ENCODE results near the gene PTPA.
"Not testable (repeated sequence)": the region's sequence is repeated elsewhere in the genome, so short reads cannot be mapped to it uniquely, and the experiment has no call there.

The PTPA gene

GRCh38 chr9:129174724-129175514 is 63.7 kb downstream of the PTPA start:
- in situ Hi-C loops (cut with MboI; ENCODE audit: low sequenced_read_pairs): no loop called here

- in situ Hi-C loops (cut with MboI; ENCODE audit: low sequenced_read_pairs): no loop called here
Observed at GRCh38 chr9:129175515-129175824, 64.3 kb downstream of the PTPA start.

GRCh38 chr9:129175825-129176633 is 64.8 kb downstream of the PTPA start:
- in situ Hi-C loops (cut with MboI; ENCODE audit: low sequenced_read_pairs): no loop called here

- in situ Hi-C loops (cut with MboI; ENCODE audit: low sequenced_read_pairs): no loop called here
Observed at GRCh38 chr9:129176701-129177442, 65.7 kb downstream of the PTPA start.

GRCh38 chr9:129177443-129177790 is 66.2 kb downstream of the PTPA start:
- in situ Hi-C loops (cut with MboI; ENCODE audit: low sequenced_read_pairs): no loop called here

GRCh38 chr9:129177791-129178567 is 66.8 kb downstream of the PTPA start, which contains the start of gene IER5L:
TSS of gene IER5L (minus strand) at chr9:129178261. CDS start at chr9:129178052, 209 bp downstream.
- in situ Hi-C loops (cut with MboI; ENCODE audit: low sequenced_read_pairs): no loop called here

- in situ Hi-C loops (cut with MboI; ENCODE audit: low sequenced_read_pairs): no loop called here
Observed at GRCh38 chr9:129178568-129179382, 67.6 kb downstream of the PTPA start.

GRCh38 chr9:129181246-129181645 is 70.0 kb downstream of the PTPA start:
- in situ Hi-C loops (cut with MboI; ENCODE audit: low sequenced_read_pairs): loop anchor here (5.0 kb wide), 1 partner anchor 361 kb away; no protein-coding TSS in a partner anchor

GRCh38 chr9:129182122-129182521 is 70.9 kb downstream of the PTPA start:
- in situ Hi-C loops (cut with MboI; ENCODE audit: low sequenced_read_pairs): loop anchor here (5.0 kb wide), 1 partner anchor 360 kb away; no protein-coding TSS in a partner anchor

GRCh38 chr9:129182625-129183494 is 71.6 kb downstream of the PTPA start:
- in situ Hi-C loops (cut with MboI; ENCODE audit: low sequenced_read_pairs): loop anchor here (5.0 kb wide), 1 partner anchor 359 kb away; no protein-coding TSS in a partner anchor

GRCh38 chr9:129183495-129184218 is 72.4 kb downstream of the PTPA start:
- in situ Hi-C loops (cut with MboI; ENCODE audit: low sequenced_read_pairs): loop anchor here (5.0 kb wide), 1 partner anchor 359 kb away; no protein-coding TSS in a partner anchor

- in situ Hi-C loops (cut with MboI; ENCODE audit: low sequenced_read_pairs): loop anchor here (5.0 kb wide), 1 partner anchor 358 kb away; no protein-coding TSS in a partner anchor
Observed at GRCh38 chr9:129184219-129184524, 73.0 kb downstream of the PTPA start.

GRCh38 chr9:129184596-129185122 is 73.4 kb downstream of the PTPA start:
- in situ Hi-C loops (cut with MboI; ENCODE audit: low sequenced_read_pairs): loop anchor here (5.0 kb wide), 1 partner anchor 358 kb away; no protein-coding TSS in a partner anchor

- in situ Hi-C loops (cut with MboI; ENCODE audit: low sequenced_read_pairs): no loop called here
Observed at GRCh38 chr9:129185402-129185801, 74.2 kb downstream of the PTPA start.

- in situ Hi-C loops (cut with MboI; ENCODE audit: low sequenced_read_pairs): no loop called here
Observed at GRCh38 chr9:129185991-129186390, 74.8 kb downstream of the PTPA start.

- in situ Hi-C loops (cut with MboI; ENCODE audit: low sequenced_read_pairs): no loop called here
Observed at GRCh38 chr9:129187042-129187441, 75.8 kb downstream of the PTPA start.

- in situ Hi-C loops (cut with MboI; ENCODE audit: low sequenced_read_pairs): not testable (repeated sequence)
Observed at GRCh38 chr9:129189971-129190370, 78.8 kb downstream of the PTPA start.

GRCh38 chr9:129191234-129191633 is 80.0 kb downstream of the PTPA start:
- in situ Hi-C loops (cut with MboI; ENCODE audit: low sequenced_read_pairs): no loop called here
